ENCODE measurements around the gene C1orf52.
A peak's percentile ranks its signal among the peaks of the same experiment; 100 is the strongest.

The C1orf52 gene

DNA sequence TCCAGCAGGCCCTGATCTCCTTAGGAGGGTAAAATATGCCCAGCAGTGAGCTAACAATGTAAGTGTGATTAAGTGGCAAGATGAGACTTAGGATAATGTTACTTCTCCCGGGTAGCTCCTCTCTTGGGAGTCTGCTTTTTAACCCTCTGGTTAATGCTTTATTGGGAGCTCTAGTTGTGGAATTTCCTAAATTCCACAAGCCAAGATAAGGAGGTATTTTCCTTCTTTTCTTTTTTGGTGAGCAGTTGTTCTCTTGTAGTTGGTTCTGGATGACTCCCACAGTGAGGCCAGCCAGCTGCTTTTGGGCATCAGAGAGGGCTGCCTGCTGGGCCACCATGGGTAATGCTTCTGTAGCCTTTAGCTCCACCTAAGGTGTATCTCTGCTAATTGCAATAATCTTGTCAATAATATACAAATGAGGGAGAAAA, 19.3 kb downstream of the C1orf52 start:
- Histone ChIP-seq H3K9me3 (ENCODE audit: control insufficient read depth, insufficient read depth, low read length) (no peaks in the 10 kb centered on the region), H3K9me2 (replicated peaks; ENCODE audit: control insufficient read depth, low read length) (no peaks in the 10 kb centered on the region), H3K4me1 (ENCODE audit: control insufficient read depth, low read length) (peaks cover 4% of the 10 kb centered on the region; the same call in 1 of the 2 replicates), H4K20me1 (ENCODE audit: control insufficient read depth, insufficient read depth, low read depth, low read length) (no peaks in the 10 kb centered on the region), H3K27ac (ENCODE audit: low read depth, low read length) (no peak overlapping the region), H3K27me3 (ENCODE audit: control insufficient read depth, low read length) (no peaks in the 10 kb centered on the region), H3K36me3 (ENCODE audit: control insufficient read depth, low read length) (no peaks in the 10 kb centered on the region), H3K79me2 (ENCODE audit: control insufficient read depth, low read length) (no peaks in the 10 kb centered on the region), H3F3A (ENCODE audit: control insufficient read depth, insufficient read depth) (no peaks in the 10 kb centered on the region), H3K4me3 (ENCODE audit: low read length) (no peak overlapping the region), H3K4me2 (ENCODE audit: low read length) (no peak overlapping the region)
- no peak for TF ChIP-seq EZH2phosphoT487 (IDR thresholded peaks at IDR 0.05; ENCODE audit: borderline replicate concordance, low read length)
- TF ChIP-seq, protein P1, sequence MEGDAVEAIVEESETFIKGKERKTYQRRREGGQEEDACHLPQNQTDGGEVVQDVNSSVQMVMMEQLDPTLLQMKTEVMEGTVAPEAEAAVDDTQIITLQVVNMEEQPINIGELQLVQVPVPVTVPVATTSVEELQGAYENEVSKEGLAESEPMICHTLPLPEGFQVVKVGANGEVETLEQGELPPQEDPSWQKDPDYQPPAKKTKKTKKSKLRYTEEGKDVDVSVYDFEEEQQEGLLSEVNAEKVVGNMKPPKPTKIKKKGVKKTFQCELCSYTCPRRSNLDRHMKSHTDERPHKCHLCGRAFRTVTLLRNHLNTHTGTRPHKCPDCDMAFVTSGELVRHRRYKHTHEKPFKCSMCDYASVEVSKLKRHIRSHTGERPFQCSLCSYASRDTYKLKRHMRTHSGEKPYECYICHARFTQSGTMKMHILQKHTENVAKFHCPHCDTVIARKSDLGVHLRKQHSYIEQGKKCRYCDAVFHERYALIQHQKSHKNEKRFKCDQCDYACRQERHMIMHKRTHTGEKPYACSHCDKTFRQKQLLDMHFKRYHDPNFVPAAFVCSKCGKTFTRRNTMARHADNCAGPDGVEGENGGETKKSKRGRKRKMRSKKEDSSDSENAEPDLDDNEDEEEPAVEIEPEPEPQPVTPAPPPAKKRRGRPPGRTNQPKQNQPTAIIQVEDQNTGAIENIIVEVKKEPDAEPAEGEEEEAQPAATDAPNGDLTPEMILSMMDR (IDR thresholded peaks at IDR 0.05; ENCODE audit: low read depth, low read length, poor library complexity, severe bottlenecking) = peak; percentile 19

DNA sequence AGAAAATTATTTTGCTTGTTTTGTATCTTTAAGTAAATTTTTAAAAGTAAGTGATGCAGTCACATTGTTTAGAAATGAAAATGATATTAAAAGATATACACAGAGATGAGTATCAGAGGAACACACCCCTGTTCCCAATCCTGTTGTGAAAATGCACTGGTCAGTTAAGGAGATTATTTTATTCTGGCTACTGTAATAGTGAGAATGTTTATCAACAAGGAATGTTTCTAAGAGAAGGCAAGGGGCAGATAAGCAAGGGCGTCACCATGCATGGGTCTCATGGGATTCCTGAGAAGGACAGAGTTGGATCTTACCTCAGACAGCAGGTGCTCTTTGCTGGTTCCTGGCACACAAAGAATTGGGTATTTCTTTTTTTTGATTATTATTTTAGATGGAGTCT, 21.8 kb downstream of the C1orf52 start:
- no peaks in the 10 kb centered on the region for H3K9me3 ChIP-seq (ENCODE audit: control insufficient read depth, insufficient read depth, low read length)
- no peaks in the 10 kb centered on the region for H3K9me2 ChIP-seq (replicated peaks; ENCODE audit: control insufficient read depth, low read length)
- peaks cover 4% of the 10 kb centered on the region; the same call in 1 of the 2 replicates for H3K4me1 ChIP-seq (ENCODE audit: control insufficient read depth, low read length)
- no peak overlapping the region for H3K27ac ChIP-seq (ENCODE audit: low read depth, low read length)
- no peaks in the 10 kb centered on the region for H3K27me3 ChIP-seq (ENCODE audit: control insufficient read depth, low read length)
- no peaks in the 10 kb centered on the region for H4K20me1 ChIP-seq (ENCODE audit: control insufficient read depth, insufficient read depth, low read depth, low read length)
- TF ChIP-seq, protein P1 (IDR thresholded peaks at IDR 0.05; ENCODE audit: low read depth, low read length, poor library complexity, severe bottlenecking) = no peak
- no peak for TF ChIP-seq EZH2phosphoT487 (IDR thresholded peaks at IDR 0.05; ENCODE audit: borderline replicate concordance, low read length)
- H3F3A ChIP-seq (ENCODE audit: control insufficient read depth, insufficient read depth) = no peaks in the 10 kb centered on the region
- H3K4me2 ChIP-seq (ENCODE audit: low read length) = no peak overlapping the region
- H3K4me3 ChIP-seq (ENCODE audit: low read length) = no peak overlapping the region
- H3K79me2 ChIP-seq (ENCODE audit: control insufficient read depth, low read length) = no peaks in the 10 kb centered on the region
- no peaks in the 10 kb centered on the region for H3K36me3 ChIP-seq (ENCODE audit: control insufficient read depth, low read length)

GRCh38 chr1:85230305-85230977, 29.0 kb downstream of the C1orf52 start:
- Histone ChIP-seq H3K27ac (ENCODE audit: low read depth, low read length) (no peak overlapping the region), H3K36me3 (ENCODE audit: control insufficient read depth, low read length) (no peaks in the 10 kb centered on the region), H3K4me1 (ENCODE audit: control insufficient read depth, low read length) (no peaks in the 10 kb centered on the region), H3F3A (ENCODE audit: control insufficient read depth, insufficient read depth) (no peaks in the 10 kb centered on the region), H3K4me2 (ENCODE audit: low read length) (no peak overlapping the region), H3K9me2 (replicated peaks; ENCODE audit: control insufficient read depth, low read length) (no peaks in the 10 kb centered on the region), H3K79me2 (ENCODE audit: control insufficient read depth, low read length) (no peaks in the 10 kb centered on the region), H3K9me3 (ENCODE audit: control insufficient read depth, insufficient read depth, low read length) (no peaks in the 10 kb centered on the region), H3K27me3 (ENCODE audit: control insufficient read depth, low read length) (peaks cover 8% of the 10 kb centered on the region), H3K4me3 (ENCODE audit: low read length) (no peak overlapping the region), H4K20me1 (ENCODE audit: control insufficient read depth, insufficient read depth, low read depth, low read length) (no peaks in the 10 kb centered on the region)
- no peak for TF ChIP-seq EZH2phosphoT487 (IDR thresholded peaks at IDR 0.05; ENCODE audit: borderline replicate concordance, low read length)
- TF ChIP-seq, protein P1 (IDR thresholded peaks at IDR 0.05; ENCODE audit: low read depth, low read length, poor library complexity, severe bottlenecking) = no peak
